Measurements from ENCODE around the gene CCDC30.

The CCDC30 gene

GRCh38 chr1:42682739-42683531 is 219.8 kb downstream of the CCDC30 start:
- in situ Hi-C loops (cut with MboI; ENCODE audit: low sequenced_read_pairs) = no loop called here

DNA sequence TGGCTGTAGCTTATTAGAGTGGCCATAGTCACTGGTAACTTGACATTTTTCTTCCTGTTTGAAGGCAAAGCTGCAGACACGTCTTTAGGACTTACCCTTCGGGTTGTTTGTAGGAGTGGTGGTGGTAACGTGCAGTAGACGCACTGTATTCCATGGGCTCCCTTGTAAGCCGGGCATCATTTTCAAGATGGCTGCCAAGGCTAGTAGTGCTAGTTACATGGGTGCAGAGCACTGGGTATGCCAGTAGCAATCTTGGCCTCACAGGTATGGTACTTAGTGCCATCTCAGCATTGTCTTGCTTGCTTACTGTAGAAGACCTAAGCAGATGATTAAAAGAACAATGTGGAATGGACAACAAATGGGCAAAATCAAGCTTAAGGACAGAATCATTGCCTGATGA is 221.1 kb downstream of the CCDC30 start:
- in situ Hi-C loops (cut with MboI; ENCODE audit: low sequenced_read_pairs) = no loop called here

GRCh38 chr1:42686418-42686817 is 223.3 kb downstream of the CCDC30 start:
- in situ Hi-C loops (cut with MboI; ENCODE audit: low sequenced_read_pairs) = no loop called here

GRCh38 chr1:42689912-42690311 is 226.8 kb downstream of the CCDC30 start:
- in situ Hi-C loops (cut with MboI; ENCODE audit: low sequenced_read_pairs) = no loop called here

GRCh38 chr1:42690477-42691156 is 227.5 kb downstream of the CCDC30 start:
- in situ Hi-C loops (cut with MboI; ENCODE audit: low sequenced_read_pairs) = no loop called here

DNA sequence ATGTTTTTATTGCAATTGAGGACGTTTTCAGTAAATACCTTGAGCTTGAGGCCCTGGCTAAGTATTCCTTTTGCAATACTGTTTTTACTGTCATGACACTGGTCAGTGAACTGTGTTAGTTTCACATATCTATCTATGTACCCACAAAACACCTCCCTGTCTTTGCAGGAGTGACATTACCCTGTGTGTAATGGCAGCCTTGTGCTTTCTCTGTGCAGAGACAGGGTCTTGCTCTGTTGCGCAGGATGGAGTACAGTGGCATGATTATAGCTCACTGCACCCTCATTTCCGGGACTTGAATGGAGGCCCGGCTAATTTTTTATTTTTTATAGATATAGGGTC is 228.0 kb downstream of the CCDC30 start:
- in situ Hi-C loops (cut with MboI; ENCODE audit: low sequenced_read_pairs) = no loop called here

DNA sequence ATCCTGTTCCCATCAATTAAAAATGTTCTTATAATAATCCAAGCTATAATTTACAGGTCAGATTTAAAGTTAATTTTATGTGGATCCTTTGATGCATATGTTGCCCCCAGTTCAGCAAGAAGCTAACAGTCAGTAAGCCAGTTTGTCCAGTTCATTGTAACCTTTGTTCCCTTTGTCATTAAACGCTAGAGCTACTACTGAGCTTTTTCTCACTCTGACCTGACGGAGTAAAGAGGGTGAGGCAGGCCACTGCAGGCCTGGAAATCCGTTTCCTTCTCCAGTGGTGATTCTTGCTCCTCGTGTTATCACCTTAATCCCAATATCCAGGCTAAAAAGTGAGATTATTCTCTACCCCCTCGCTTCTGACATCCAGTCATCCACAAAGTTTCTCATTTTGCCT is 229.4 kb downstream of the CCDC30 start:
- in situ Hi-C loops (cut with MboI; ENCODE audit: low sequenced_read_pairs) = no loop called here

GRCh38 chr1:42692911-42693310 is 229.8 kb downstream of the CCDC30 start:
- in situ Hi-C loops (cut with MboI; ENCODE audit: low sequenced_read_pairs) = no loop called here

DNA sequence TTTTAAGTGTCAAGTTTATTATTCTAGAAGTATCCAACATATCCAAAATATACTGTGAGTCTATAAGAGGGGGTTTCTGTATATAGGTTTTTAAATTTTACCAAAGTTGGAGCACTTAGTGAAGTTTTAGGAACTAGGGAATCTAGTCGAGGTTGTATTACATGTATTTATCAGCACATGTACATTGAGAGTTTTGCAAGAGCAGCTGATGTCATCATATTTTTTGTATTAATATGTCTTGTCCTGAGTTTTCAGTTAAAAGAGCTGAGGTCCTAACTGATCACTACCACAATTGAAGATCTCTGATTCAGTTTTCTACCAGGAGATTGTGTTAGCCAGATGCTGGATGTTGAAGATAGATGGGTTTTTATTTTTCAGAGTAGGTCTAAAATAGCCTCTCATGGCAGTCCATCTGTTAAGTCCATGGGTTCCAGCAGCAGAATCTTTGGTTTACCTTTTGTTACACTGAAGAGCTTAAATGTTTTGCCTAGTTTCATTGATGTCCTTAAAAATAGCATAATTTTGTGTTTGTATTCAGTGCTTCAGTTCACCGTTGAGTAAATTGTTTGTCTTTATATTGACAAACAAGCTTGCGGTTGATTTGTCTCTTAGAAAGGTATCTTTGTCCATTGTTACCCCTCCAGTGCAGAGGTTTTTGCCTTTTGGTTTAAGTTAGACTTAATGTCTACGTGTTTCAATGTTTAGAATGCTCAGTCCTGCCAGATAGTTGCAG is 235.2 kb downstream of the CCDC30 start:
- in situ Hi-C loops (cut with MboI; ENCODE audit: low sequenced_read_pairs) = no loop called here

GRCh38 chr1:42700006-42700405 is 236.9 kb downstream of the CCDC30 start:
- in situ Hi-C loops (cut with MboI; ENCODE audit: low sequenced_read_pairs) = no loop called here

GRCh38 chr1:42703888-42704464 is 240.9 kb downstream of the CCDC30 start:
- in situ Hi-C loops (cut with MboI; ENCODE audit: low sequenced_read_pairs) = no loop called here

All from HL-60/S4 (cell line).